HUES6 (cell line): Measurements from ENCODE around the gene BAIAP2L1.
A peak's percentile ranks its signal among the peaks of the same experiment; 100 is the strongest.
"Not testable (repeated sequence)": the region's sequence is repeated elsewhere in the genome, so short reads cannot be mapped to it uniquely, and the experiment has no call there.

Experiments
- H3K27ac ChIP-seq: 2 replicates; pipeline ENCODE4 v1.7.0; 2013; ENCODE audit warnings: low read depth, mild to moderate bottlenecking, low read length, inconsistent platforms
- H3K27me3 ChIP-seq: 2 replicates; pipeline ENCODE4 v1.6.1; 2013; ENCODE audit warnings: low read length; ENCODE audit not compliant: control insufficient read depth, insufficient read depth
- H3K36me3 ChIP-seq: 2 replicates; pipeline ENCODE4 v1.6.1; 2013; ENCODE audit warnings: low read length; ENCODE audit not compliant: control insufficient read depth, insufficient read depth
- H3K4me1 ChIP-seq: 2 replicates; pipeline ENCODE4 v1.6.1; 2013; ENCODE audit warnings: low read length; ENCODE audit not compliant: control insufficient read depth, insufficient read depth
- H3K4me3 ChIP-seq: 2 replicates; pipeline ENCODE4 v1.5.1; 2013; ENCODE audit warnings: low read depth, low read length
- H3K9ac ChIP-seq: one replicate; pipeline ENCODE4 v1.6.1; 2013; ENCODE audit warnings: mild to moderate bottlenecking, low read length
- H3K9me3 ChIP-seq: 2 replicates; pipeline ENCODE4 v1.6.1; 2013; ENCODE audit warnings: low read depth, low read length; ENCODE audit not compliant: control insufficient read depth, insufficient read depth

Gene BAIAP2L1

GRCh38 chr7:98418636-98419315, 17.9 kb upstream of the BAIAP2L1 start:
- no peak overlapping the region for H3K9ac ChIP-seq
- no peak overlapping the region for H3K27ac ChIP-seq
- no peaks in the 10 kb centered on the region for H3K9me3 ChIP-seq
- H3K27me3 ChIP-seq = peaks cover 3% of the 10 kb centered on the region
- H3K4me3 ChIP-seq = no peak overlapping the region
- H3K36me3 ChIP-seq = no peaks in the 10 kb centered on the region
- H3K4me1 ChIP-seq = no peaks in the 10 kb centered on the region

- no peak overlapping the region for H3K27ac ChIP-seq
- H3K27me3 ChIP-seq = peaks cover 3% of the 10 kb centered on the region
- H3K9ac ChIP-seq = no peak overlapping the region
- no peaks in the 10 kb centered on the region for H3K9me3 ChIP-seq
- no peaks in the 10 kb centered on the region for H3K4me1 ChIP-seq
- H3K4me3 ChIP-seq = no peak overlapping the region
- H3K36me3 ChIP-seq = no peaks in the 10 kb centered on the region
Observed at GRCh38 chr7:98418271-98418635, 17.4 kb upstream of the BAIAP2L1 start.

- H3K4me1 ChIP-seq, H3K9ac ChIP-seq, H3K27ac ChIP-seq, H3K4me3 ChIP-seq, H3K27me3 ChIP-seq, H3K36me3 ChIP-seq, H3K9me3 ChIP-seq: not testable (repeated sequence)
Observed at GRCh38 chr7:98417604-98418270, 16.8 kb upstream of the BAIAP2L1 start.

- no peaks in the 10 kb centered on the region for H3K27me3 ChIP-seq
- no peaks in the 10 kb centered on the region for H3K36me3 ChIP-seq
- no peak overlapping the region for H3K27ac ChIP-seq
- no peak overlapping the region for H3K9ac ChIP-seq
- H3K4me3 ChIP-seq = no peak overlapping the region
- no peaks in the 10 kb centered on the region for H3K4me1 ChIP-seq
- H3K9me3 ChIP-seq = no peaks in the 10 kb centered on the region
Observed at GRCh38 chr7:98414205-98414900, 13.5 kb upstream of the BAIAP2L1 start.

GRCh38 chr7:98413655-98414054, 12.8 kb upstream of the BAIAP2L1 start:
- not testable (repeated sequence) for H3K4me1 ChIP-seq, H3K9ac ChIP-seq, H3K9me3 ChIP-seq, H3K27me3 ChIP-seq, H3K27ac ChIP-seq, H3K4me3 ChIP-seq, H3K36me3 ChIP-seq

GRCh38 chr7:98409843-98410242, 9.0 kb upstream of the BAIAP2L1 start:
- no peak overlapping the region for H3K9ac ChIP-seq
- no peak overlapping the region for H3K4me3 ChIP-seq
- H3K27ac ChIP-seq = no peak overlapping the region
- no peaks in the 10 kb centered on the region for H3K36me3 ChIP-seq
- H3K9me3 ChIP-seq = no peaks in the 10 kb centered on the region
- H3K4me1 ChIP-seq = peaks cover under 1% of the 10 kb centered on the region; the same call in 1 of the 2 replicates
- H3K27me3 ChIP-seq = no peaks in the 10 kb centered on the region

- H3K4me1 ChIP-seq, H3K9me3 ChIP-seq, H3K9ac ChIP-seq, H3K27me3 ChIP-seq, H3K4me3 ChIP-seq, H3K27ac ChIP-seq, H3K36me3 ChIP-seq: not testable (repeated sequence)
Observed at GRCh38 chr7:98408146-98408545, 7.3 kb upstream of the BAIAP2L1 start.

GRCh38 chr7:98406827-98407226, 5.9 kb upstream of the BAIAP2L1 start:
- Histone ChIP-seq H3K36me3 (no peaks in the 10 kb centered on the region), H3K4me1 (peaks cover 6% of the 10 kb centered on the region; the same call in 1 of the 2 replicates), H3K4me3 (no peak overlapping the region), H3K27ac (no peak overlapping the region), H3K9me3 (no peaks in the 10 kb centered on the region), H3K27me3 (no peaks in the 10 kb centered on the region), H3K9ac (no peak overlapping the region)

GRCh38 chr7:98404840-98405239, 4.0 kb upstream of the BAIAP2L1 start:
- Histone ChIP-seq H3K9me3 (peaks cover 2% of the 10 kb centered on the region; the same call in 1 of the 2 replicates), H3K4me1 (peaks cover 12% of the 10 kb centered on the region; the same call in 1 of the 2 replicates), H3K27ac (no peak overlapping the region), H3K9ac (no peak overlapping the region), H3K27me3 (no peaks in the 10 kb centered on the region), H3K4me3 (no peak overlapping the region), H3K36me3 (no peaks in the 10 kb centered on the region)

- Histone ChIP-seq H3K9me3 (peaks cover 4% of the 10 kb centered on the region; the same call in 1 of the 2 replicates), H3K4me3 (peak overlapping the region; percentile 85), H3K36me3 (peaks cover 3% of the 10 kb centered on the region; the same call in 1 of the 2 replicates), H3K27me3 (no peaks in the 10 kb centered on the region), H3K9ac (no peak overlapping the region), H3K27ac (no peak overlapping the region), H3K4me1 (peaks cover 19% of the 10 kb centered on the region)
Observed at GRCh38 chr7:98399890-98400541, 874 bp downstream of the BAIAP2L1 start.

- no peaks in the 10 kb centered on the region for H3K27me3 ChIP-seq
- peaks cover 16% of the 10 kb centered on the region for H3K4me1 ChIP-seq
- no peak overlapping the region for H3K9ac ChIP-seq
- H3K36me3 ChIP-seq = peaks cover 3% of the 10 kb centered on the region; the same call in 1 of the 2 replicates
- peaks cover 6% of the 10 kb centered on the region; the same call in 1 of the 2 replicates for H3K9me3 ChIP-seq
- peak overlapping the region; percentile 85; the same call in 1 of the 2 replicates for H3K4me3 ChIP-seq
- H3K27ac ChIP-seq = no peak overlapping the region
Observed at GRCh38 chr7:98399462-98399861, 1.4 kb downstream of the BAIAP2L1 start.
